SIG-M5 (cell line): ENCODE measurements around the gene DDX11.
"Not testable (repeated sequence)": the region's sequence is repeated elsewhere in the genome, so short reads cannot be mapped to it uniquely, and the experiment has no call there.

ENCODE experiments used
- DNase-seq: peaks from one replicate; lab custom pipeline; 2025; lab: John Stamatoyannopoulos, UW

The DDX11 gene

GRCh38 chr12:31124158-31124557 lies 50.5 kb downstream of the DDX11 start:
- DNase-seq, result not testable (repeated sequence)

- DNase-seq, result not testable (repeated sequence)
Observed at GRCh38 chr12:31125171-31125570, 51.5 kb downstream of the DDX11 start.

GRCh38 chr12:31127209-31127848 lies 53.7 kb downstream of the DDX11 start:
- DNase-seq, result not testable (repeated sequence)

GRCh38 chr12:31136581-31136980 lies 62.9 kb downstream of the DDX11 start:
- DNase-seq, result not testable (repeated sequence)

- DNase-seq, result not testable (repeated sequence)
Observed at GRCh38 chr12:31144768-31145167, 71.1 kb downstream of the DDX11 start.

GRCh38 chr12:31145296-31145695 lies 71.6 kb downstream of the DDX11 start:
- not testable (repeated sequence) for DNase-seq

GRCh38 chr12:31147415-31147814 lies 73.8 kb downstream of the DDX11 start:
- DNase-seq, result not testable (repeated sequence)

- not testable (repeated sequence) for DNase-seq
Observed at GRCh38 chr12:31150766-31151165, 77.1 kb downstream of the DDX11 start.
